ENCODE measurements around the gene MAN2A2. TPM values are rescaled to one million over a fixed set of nuclear protein-coding genes. Genes with fewer than 3 reads are reported as not detected.

The MAN2A2 gene
- total RNA-seq, 1 donor from 2014 or later, result 8.4 TPM

DNA sequence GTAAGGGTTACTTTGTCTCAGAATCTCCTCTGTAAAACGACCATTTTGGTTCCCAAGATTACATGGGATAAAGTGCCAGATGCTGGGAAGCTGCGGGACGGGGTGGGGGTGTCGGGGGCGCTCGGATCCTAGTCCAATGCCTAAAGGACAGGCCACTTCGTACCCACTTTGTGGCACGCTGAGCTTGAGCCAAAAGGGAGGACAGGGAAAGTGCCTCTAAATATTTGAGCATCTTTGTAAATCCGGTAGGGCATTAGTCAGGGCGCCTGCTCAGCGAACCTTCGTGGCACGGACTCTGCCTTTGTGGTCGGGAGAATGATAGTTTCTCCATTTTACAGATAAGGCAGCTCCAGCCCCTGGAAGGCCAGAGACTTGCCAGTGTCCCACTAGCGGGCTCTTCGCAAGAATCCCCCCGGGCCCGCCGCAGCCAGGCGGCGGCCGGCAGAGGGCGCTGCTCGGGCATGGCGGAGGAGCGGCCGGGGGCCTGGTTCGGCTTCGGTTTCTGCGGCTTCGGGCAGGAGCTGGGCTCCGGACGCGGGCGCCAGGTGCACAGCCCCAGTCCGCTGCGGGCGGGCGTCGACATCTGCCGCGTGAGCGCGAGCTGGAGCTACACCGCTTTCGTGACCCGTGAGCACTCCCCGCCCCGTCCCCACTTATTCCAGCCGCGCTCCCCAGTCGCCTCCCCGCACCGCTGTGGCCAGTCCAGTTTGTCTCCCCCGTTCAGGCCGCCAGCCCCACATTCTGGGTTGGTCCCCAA, 53.4 kb downstream of the MAN2A2 start:
- H3K4me3 ChIP-seq (ENCODE audit: low read depth, low read length), result peak overlapping the region; percentile 64
- no peaks in the 10 kb centered on the region for H3K27me3 ChIP-seq (ENCODE audit: control insufficient read depth, insufficient read depth, low read length)
- FAIRE-seq (no peak), DNase-seq (ENCODE audit: low read depth) (peak; percentile 41)
- TF ChIP-seq, protein P1, sequence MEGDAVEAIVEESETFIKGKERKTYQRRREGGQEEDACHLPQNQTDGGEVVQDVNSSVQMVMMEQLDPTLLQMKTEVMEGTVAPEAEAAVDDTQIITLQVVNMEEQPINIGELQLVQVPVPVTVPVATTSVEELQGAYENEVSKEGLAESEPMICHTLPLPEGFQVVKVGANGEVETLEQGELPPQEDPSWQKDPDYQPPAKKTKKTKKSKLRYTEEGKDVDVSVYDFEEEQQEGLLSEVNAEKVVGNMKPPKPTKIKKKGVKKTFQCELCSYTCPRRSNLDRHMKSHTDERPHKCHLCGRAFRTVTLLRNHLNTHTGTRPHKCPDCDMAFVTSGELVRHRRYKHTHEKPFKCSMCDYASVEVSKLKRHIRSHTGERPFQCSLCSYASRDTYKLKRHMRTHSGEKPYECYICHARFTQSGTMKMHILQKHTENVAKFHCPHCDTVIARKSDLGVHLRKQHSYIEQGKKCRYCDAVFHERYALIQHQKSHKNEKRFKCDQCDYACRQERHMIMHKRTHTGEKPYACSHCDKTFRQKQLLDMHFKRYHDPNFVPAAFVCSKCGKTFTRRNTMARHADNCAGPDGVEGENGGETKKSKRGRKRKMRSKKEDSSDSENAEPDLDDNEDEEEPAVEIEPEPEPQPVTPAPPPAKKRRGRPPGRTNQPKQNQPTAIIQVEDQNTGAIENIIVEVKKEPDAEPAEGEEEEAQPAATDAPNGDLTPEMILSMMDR (IDR thresholded peaks at IDR 0.05; ENCODE audit: insufficient read depth, low read length, severe bottlenecking), result peak; percentile 97
- H3K36me3 ChIP-seq (ENCODE audit: control insufficient read depth, insufficient read depth, low read length), result peaks cover 13% of the 10 kb centered on the region

GRCh38 chr15:90957031-90957790, 54.1 kb downstream of the MAN2A2 start:
- TF ChIP-seq, protein P1 (IDR thresholded peaks at IDR 0.05; ENCODE audit: insufficient read depth, low read length, severe bottlenecking), result no peak
- H3K36me3 ChIP-seq (ENCODE audit: control insufficient read depth, insufficient read depth, low read length), result peaks cover 13% of the 10 kb centered on the region
- peak overlapping the region; percentile 64 for H3K4me3 ChIP-seq (ENCODE audit: low read depth, low read length)
- DNase-seq (ENCODE audit: low read depth) (no peak), FAIRE-seq (peak; percentile 7)
- H3K27me3 ChIP-seq (ENCODE audit: control insufficient read depth, insufficient read depth, low read length), result no peaks in the 10 kb centered on the region

DNA sequence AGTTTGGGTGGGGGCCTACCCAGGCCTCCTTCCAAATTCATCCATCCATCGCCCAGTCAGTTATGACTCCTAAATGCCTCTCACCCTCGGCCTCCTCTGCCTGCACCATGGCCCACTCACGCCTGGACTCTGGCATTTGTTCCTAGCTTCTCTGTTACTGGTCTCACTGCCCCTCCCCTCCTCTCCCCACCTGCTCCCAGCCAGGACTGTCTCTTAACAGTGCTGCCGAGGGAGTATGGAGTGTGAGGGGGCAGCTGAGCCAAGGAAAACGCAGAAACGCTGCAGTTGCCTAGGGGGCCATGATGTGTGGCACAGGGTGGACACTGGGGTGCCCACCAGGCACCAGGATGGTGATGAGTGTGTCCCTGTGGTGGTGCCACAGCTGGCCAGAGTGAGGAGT, 54.7 kb downstream of the MAN2A2 start:
- FAIRE-seq (no peak), DNase-seq (ENCODE audit: low read depth) (no peak)
- H3K4me3 ChIP-seq (ENCODE audit: low read depth, low read length), result no peak overlapping the region
- H3K27me3 ChIP-seq (ENCODE audit: control insufficient read depth, insufficient read depth, low read length), result no peaks in the 10 kb centered on the region
- H3K36me3 ChIP-seq (ENCODE audit: control insufficient read depth, insufficient read depth, low read length), result peaks cover 11% of the 10 kb centered on the region
- TF ChIP-seq, protein P1 (IDR thresholded peaks at IDR 0.05; ENCODE audit: insufficient read depth, low read length, severe bottlenecking), result no peak

DNA sequence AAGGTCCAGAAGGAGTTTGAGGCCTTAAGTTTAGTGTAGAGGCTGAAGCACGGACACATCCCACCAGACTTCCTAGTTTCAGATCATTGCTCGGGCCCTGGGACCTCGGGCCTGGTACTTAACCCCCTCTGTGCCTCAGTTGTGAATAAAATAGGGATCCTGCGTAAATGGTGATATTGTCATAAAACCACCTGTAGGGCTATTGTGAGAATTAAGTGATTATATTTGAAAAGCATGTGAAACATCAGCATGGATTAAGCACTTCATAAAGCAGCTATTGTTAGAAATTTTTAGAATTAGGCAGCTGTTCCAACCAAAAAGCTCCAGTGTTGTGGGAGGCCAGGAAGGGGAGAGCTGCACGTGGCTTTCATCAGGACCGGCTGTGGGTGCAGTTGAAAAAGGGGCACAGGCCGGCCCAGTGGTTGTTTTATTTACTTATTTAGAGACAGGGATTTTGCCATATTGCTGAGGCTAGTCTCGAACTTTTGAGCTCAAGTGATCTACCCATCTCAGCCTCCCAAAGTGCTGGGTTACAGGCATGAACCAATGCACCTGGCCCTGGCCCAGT, 56.0 kb downstream of the MAN2A2 start:
- DNase-seq (ENCODE audit: low read depth) (no peak), FAIRE-seq (no peak)
- Histone ChIP-seq H3K36me3 (ENCODE audit: control insufficient read depth, insufficient read depth, low read length) (peaks cover 7% of the 10 kb centered on the region), H3K4me3 (ENCODE audit: low read depth, low read length) (no peak overlapping the region), H3K27me3 (ENCODE audit: control insufficient read depth, insufficient read depth, low read length) (no peaks in the 10 kb centered on the region)
- TF ChIP-seq, protein P1 (IDR thresholded peaks at IDR 0.05; ENCODE audit: insufficient read depth, low read length, severe bottlenecking), result no peak

DNA sequence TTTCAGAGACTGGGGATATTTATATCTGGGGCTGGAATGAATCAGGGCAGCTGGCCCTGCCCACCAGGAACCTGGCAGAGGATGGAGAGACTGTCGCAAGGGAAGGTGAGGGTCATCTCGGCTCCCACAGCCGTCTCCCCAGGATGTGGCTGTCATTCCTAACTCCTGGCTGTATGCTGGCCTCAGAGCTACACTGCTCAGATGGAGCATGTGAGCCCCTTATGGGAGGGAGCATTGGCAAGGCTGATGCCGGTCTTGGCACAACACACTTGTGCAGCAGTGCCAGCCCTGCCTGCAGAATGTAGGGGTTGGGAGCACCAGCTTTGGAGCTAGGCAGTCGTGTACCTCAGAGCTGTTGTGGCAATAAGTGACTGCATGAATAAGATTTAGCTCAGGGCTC, 56.8 kb downstream of the MAN2A2 start:
- H3K4me3 ChIP-seq (ENCODE audit: low read depth, low read length), result no peak overlapping the region
- no peak for DNase-seq (ENCODE audit: low read depth)
- TF ChIP-seq, protein P1 (IDR thresholded peaks at IDR 0.05; ENCODE audit: insufficient read depth, low read length, severe bottlenecking), result no peak
- FAIRE-seq, result no peak
- H3K36me3 ChIP-seq (ENCODE audit: control insufficient read depth, insufficient read depth, low read length), result peaks cover 7% of the 10 kb centered on the region
- H3K27me3 ChIP-seq (ENCODE audit: control insufficient read depth, insufficient read depth, low read length), result no peaks in the 10 kb centered on the region
